ENCODE data around the gene GATAD2B.
A peak's percentile ranks its signal among the peaks of the same experiment; 100 is the strongest.
"Not testable (repeated sequence)": the region's sequence is repeated elsewhere in the genome, so short reads cannot be mapped to it uniquely, and the experiment has no call there.

GATAD2B gene

DNA sequence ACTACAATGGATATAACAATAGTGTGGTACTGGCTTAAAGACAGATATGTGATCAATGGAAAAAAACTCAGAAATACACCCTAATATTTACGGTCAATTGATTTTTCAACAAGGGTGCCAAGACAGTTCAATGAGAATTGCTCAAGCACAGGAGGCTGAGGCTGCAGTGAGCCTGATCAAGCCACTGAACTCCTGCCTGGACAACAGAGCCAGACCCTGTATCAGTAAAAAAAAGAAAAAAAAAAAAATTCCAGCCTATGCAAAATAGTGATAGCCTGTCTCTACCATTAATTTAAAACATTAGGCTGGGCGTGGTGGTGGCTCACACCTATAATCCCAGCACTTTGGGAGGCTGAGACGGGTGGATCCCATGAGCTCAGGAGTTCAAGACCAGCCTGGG lies 77.6 kb downstream of the GATAD2B start:
- in situ Hi-C loops (cut with MboI; ENCODE audit: low sequenced_read_pairs, unreplicated experiment): no loop called here
- TF ChIP-seq CTCF (IDR thresholded peaks at IDR 0.05; ENCODE audit: borderline replicate concordance, control extremely low read depth, extremely low read depth, insufficient read depth, missing control alignments): no peak
- no peak for DNase-seq (ENCODE audit: low spot score)

- in situ Hi-C loops (cut with MboI; ENCODE audit: low sequenced_read_pairs, unreplicated experiment): not testable (repeated sequence)
These were observed 78.4 kb downstream of the GATAD2B start for GRCh38 chr1:153844349-153844748.

DNA sequence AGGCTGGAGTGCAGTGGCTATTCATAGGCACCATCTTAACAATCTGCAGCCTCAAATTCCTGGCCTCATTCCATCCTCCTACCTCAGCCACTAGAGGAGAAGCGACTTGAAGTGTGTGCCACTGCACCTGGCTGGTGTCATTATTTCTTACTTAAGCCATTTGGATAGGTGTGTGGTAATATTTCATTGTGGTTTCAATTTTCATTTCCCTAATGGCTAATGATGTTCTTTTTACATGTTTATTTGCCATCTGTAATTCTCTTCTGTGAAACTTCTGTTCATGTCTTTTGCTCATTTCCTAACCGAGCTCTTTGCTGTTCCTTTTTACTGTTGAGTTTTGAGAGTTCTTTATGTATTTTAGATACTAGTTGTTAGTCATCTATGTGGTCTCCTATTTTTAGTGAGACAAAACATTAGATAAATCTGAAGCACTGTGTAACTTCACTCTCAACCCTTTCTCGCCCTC lies 80.7 kb downstream of the GATAD2B start:
- no peak for TF ChIP-seq CTCF (IDR thresholded peaks at IDR 0.05; ENCODE audit: borderline replicate concordance, control extremely low read depth, extremely low read depth, insufficient read depth, missing control alignments)
- peak; percentile 47 for DNase-seq (ENCODE audit: low spot score)
- in situ Hi-C loops (cut with MboI; ENCODE audit: low sequenced_read_pairs, unreplicated experiment): no loop called here

More at GRCh38 chr1:153844349-153844748, 78.4 kb downstream of the GATAD2B start:
- DNase-seq (ENCODE audit: low spot score): not testable (repeated sequence)

DNA sequence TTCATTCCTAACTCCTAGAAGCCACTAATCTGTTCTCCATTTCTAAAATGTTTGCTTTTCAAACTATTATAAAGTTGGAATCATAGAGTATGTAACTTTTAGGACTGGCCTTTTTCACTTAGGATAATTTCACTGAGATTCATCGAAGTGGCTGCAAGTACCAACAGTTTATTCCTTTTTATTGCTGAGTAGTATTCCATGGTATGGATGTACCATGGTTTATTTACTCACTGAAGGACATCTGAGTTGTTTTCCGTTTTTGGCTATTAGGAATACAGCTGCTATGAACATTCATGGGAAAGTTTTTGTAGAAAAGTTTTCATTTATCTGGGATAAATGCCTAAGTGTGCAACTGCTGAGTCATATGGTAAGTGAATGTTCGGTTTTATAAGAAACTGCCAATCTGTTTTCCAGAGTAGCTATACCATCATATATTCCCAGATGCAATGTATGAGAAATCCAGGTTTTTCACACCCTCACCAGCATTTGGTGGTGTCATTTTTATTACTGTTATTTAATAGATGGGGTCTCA lies 81.2 kb downstream of the GATAD2B start:
- no peak for DNase-seq (ENCODE audit: low spot score)
- in situ Hi-C loops (cut with MboI; ENCODE audit: low sequenced_read_pairs, unreplicated experiment): no loop called here
- TF ChIP-seq CTCF (IDR thresholded peaks at IDR 0.05; ENCODE audit: borderline replicate concordance, control extremely low read depth, extremely low read depth, insufficient read depth, missing control alignments): no peak

DNA sequence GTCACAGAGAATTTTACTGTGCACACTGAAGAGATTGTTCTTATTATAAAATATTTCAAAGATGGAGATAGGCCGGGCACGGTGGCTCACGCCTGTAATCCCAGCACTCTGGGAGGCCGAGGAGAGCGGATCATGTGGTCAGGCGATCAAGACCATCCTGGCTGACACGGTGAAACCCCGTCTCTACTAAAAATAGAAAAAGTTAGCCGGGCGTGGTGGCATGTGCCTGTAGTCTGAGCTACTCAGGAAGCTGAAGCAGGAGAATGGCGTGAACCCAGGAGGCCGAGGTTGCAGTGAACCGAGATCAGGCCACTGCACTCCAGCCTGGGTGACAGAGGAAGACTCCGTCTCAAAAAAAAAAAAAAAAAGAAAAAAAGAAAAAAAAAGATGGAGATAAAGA lies 82.0 kb downstream of the GATAD2B start:
- in situ Hi-C loops (cut with MboI; ENCODE audit: low sequenced_read_pairs, unreplicated experiment); DNase-seq (ENCODE audit: low spot score): not testable (repeated sequence)

DNA sequence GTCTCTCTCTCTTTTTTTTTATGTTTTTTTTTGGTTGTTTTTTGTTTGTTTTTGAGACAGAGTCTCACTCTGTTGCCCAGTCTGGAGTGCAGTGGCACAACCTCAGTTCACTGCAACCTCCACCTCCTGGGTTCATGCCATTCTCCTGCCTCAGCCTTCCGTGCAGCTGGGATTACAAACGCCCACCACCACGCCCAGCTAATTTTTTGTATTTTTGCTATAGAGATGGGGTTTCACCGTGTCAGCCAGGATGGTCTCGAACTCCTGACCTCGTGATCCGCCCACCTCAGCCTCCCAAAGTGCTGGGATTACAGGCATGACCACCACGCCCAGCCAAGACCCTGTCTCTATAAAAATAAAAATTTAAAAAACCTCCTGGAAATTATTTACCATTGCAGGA lies 88.8 kb downstream of the GATAD2B start:
- in situ Hi-C loops (cut with MboI; ENCODE audit: low sequenced_read_pairs, unreplicated experiment); DNase-seq (ENCODE audit: low spot score): not testable (repeated sequence)

- no peak for TF ChIP-seq CTCF (IDR thresholded peaks at IDR 0.05; ENCODE audit: borderline replicate concordance, control extremely low read depth, extremely low read depth, insufficient read depth, missing control alignments)
- in situ Hi-C loops (cut with MboI; ENCODE audit: low sequenced_read_pairs, unreplicated experiment): no loop called here
- DNase-seq (ENCODE audit: low spot score): no peak
These were observed 89.6 kb downstream of the GATAD2B start for GRCh38 chr1:153833171-153833570.

DNA sequence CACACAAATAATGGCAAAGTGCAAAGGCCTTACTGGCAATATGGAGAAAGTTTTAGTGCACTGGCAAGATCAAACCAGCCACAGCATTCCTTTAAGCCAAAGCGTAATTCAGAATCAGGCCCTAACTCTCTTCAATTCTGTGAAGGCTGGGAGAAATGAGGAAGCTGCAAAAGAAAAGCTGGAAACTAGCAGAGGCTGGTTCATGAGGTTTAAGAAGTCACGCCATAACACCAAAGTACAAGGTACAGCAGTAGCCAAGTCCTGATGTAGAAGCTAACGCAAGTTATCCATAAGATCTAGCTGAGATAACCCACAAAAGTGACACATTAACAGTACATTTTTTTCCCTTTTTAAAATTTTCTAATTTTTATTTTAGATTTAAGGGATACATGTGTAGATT lies 90.5 kb downstream of the GATAD2B start:
- no peak for TF ChIP-seq CTCF (IDR thresholded peaks at IDR 0.05; ENCODE audit: borderline replicate concordance, control extremely low read depth, extremely low read depth, insufficient read depth, missing control alignments)
- no peak for DNase-seq (ENCODE audit: low spot score)
- in situ Hi-C loops (cut with MboI; ENCODE audit: low sequenced_read_pairs, unreplicated experiment): no loop called here

All from GM13976 (cell line).